Measurements from ENCODE around the gene EID3. TPM values are rescaled to one million over a fixed set of nuclear protein-coding genes. Genes with fewer than 3 reads are reported as not detected.

Gene EID3
- total RNA-seq, 2 donors from 2014 or later: 8.6 to 18.1 TPM

- DNase-seq (ENCODE audit: low spot score): no peak
- Histone ChIP-seq H3K4me1 (replicated peaks) (no peaks in the 10 kb centered on the region), H3K9me3 (no peaks in the 10 kb centered on the region), H3K36me3 (no peaks in the 10 kb centered on the region), H3K27me3 (replicated peaks; ENCODE audit: insufficient read depth) (no peaks in the 10 kb centered on the region), H3K4me3 (no peak overlapping the region), H3K27ac (no peak overlapping the region)
- WGBS: 48% methylated on average over 5 of the region's 5 CpGs
- intact Hi-C loops (cut with DNase I): no loop called here
- no peak for TF ChIP-seq POLR2AphosphoS5 (IDR thresholded peaks at IDR 0.05)
- no peak for TF ChIP-seq POLR2A (IDR thresholded peaks at IDR 0.05)
- TF ChIP-seq CTCF (IDR thresholded peaks at IDR 0.05): no peak
These were observed 27.9 kb upstream of the EID3 start for GRCh38 chr12:104275689-104276088.

- H3K27me3 ChIP-seq (replicated peaks; ENCODE audit: insufficient read depth): no peaks in the 10 kb centered on the region
- 70% methylated on average over 8 of the region's 8 CpGs for WGBS
- TF ChIP-seq CTCF (IDR thresholded peaks at IDR 0.05) (no peak), POLR2A (IDR thresholded peaks at IDR 0.05) (no peak), POLR2AphosphoS5 (IDR thresholded peaks at IDR 0.05) (no peak)
- no peaks in the 10 kb centered on the region for H3K4me1 ChIP-seq (replicated peaks)
- no peak overlapping the region for H3K4me3 ChIP-seq
- H3K9me3 ChIP-seq: no peaks in the 10 kb centered on the region
- DNase-seq (ENCODE audit: low spot score): no peak
- no peaks in the 10 kb centered on the region for H3K36me3 ChIP-seq
- intact Hi-C loops (cut with DNase I): no loop called here
- H3K27ac ChIP-seq: peak overlapping the region in 1 of 2 donors; percentile 42
These were observed 27.0 kb upstream of the EID3 start for GRCh38 chr12:104276273-104277131.

GRCh38 chr12:104279164-104279563 is 24.4 kb upstream of the EID3 start:
- Histone ChIP-seq H3K9me3 (no peaks in the 10 kb centered on the region), H3K27me3 (replicated peaks; ENCODE audit: insufficient read depth) (no peaks in the 10 kb centered on the region), H3K36me3 (no peaks in the 10 kb centered on the region), H3K4me1 (replicated peaks) (no peaks in the 10 kb centered on the region), H3K4me3 (no peak overlapping the region), H3K27ac (no peak overlapping the region)
- DNase-seq (ENCODE audit: low spot score): no peak
- intact Hi-C loops (cut with DNase I): no loop called here
- TF ChIP-seq POLR2A (IDR thresholded peaks at IDR 0.05) (no peak), POLR2AphosphoS5 (IDR thresholded peaks at IDR 0.05) (no peak), CTCF (IDR thresholded peaks at IDR 0.05) (no peak)

- 93% methylated on average over 1 of the region's 1 CpG for WGBS
- intact Hi-C loops (cut with DNase I): loop anchor here (2.0 kb wide), 1 partner anchor 57 kb away; no protein-coding TSS in a partner anchor
- TF ChIP-seq POLR2A (IDR thresholded peaks at IDR 0.05): no peak
- no peak for TF ChIP-seq POLR2AphosphoS5 (IDR thresholded peaks at IDR 0.05)
- no peak for TF ChIP-seq CTCF (IDR thresholded peaks at IDR 0.05)
These were observed 23.4 kb upstream of the EID3 start for GRCh38 chr12:104280111-104280510.

More at GRCh38 chr12:104280111-104280510, 23.4 kb upstream of the EID3 start:
- Histone ChIP-seq H3K4me1 (replicated peaks) (no peaks in the 10 kb centered on the region), H3K4me3 (no peak overlapping the region), H3K27me3 (replicated peaks; ENCODE audit: insufficient read depth) (no peaks in the 10 kb centered on the region), H3K36me3 (no peaks in the 10 kb centered on the region), H3K9me3 (no peaks in the 10 kb centered on the region), H3K27ac (no peak overlapping the region)
- no peak for DNase-seq (ENCODE audit: low spot score)

Measured in prostate gland (tissue), 2 donors.